ENCODE results near the gene SETD6. TPM values are rescaled to one million over a fixed set of nuclear protein-coding genes. Genes with fewer than 3 reads are reported as not detected.
A peak's percentile ranks its signal among the peaks of the same experiment; 100 is the strongest.
"Not testable (repeated sequence)": the region's sequence is repeated elsewhere in the genome, so short reads cannot be mapped to it uniquely, and the experiment has no call there.

Gene SETD6
- total and polyA plus RNA-seq, 4 donors, result 18.2 to 49.4 (median 25.4) TPM

DNA sequence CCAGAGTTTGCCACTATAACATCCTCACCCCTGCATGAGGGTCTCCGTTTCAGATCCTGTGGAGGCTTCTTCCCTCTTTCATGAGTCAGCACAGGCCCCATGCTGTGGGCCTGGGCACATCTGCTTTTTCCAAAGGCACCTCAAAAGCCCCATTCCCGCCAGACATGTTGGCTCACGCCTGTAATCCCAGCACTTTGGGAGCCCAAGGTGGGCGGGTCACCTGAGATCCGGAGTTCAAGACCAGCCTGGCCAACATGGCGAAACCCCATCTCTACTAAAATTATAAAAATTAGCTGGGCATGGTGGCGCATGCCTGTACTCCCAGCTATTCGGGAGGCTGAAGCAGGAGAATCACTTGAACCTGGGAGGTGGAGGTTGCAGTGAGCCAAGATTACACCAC lies 24.8 kb upstream of the SETD6 start:
- H3K4me3 ChIP-seq (ENCODE audit: low read depth, low read length); DNase-seq (ENCODE audit: low read depth in 4 of 6, low spot score in 6 of 6); H3K27me3 ChIP-seq (ENCODE audit: control insufficient read depth, insufficient read depth, low read length); H3K9me3 ChIP-seq (ENCODE audit: control insufficient read depth, insufficient read depth, low read length); H3K27ac ChIP-seq (ENCODE audit: low read depth, low read length); H3K36me3 ChIP-seq (ENCODE audit: control insufficient read depth, insufficient read depth, low read length): not testable (repeated sequence)
- H3K4me1 ChIP-seq (ENCODE audit: control insufficient read depth, insufficient read depth, low read length), result peaks cover 44% of the 10 kb centered on the region
- WGBS (ENCODE audit: insufficient coverage), result 92% methylated on average over 7 of the region's 8 CpGs

DNA sequence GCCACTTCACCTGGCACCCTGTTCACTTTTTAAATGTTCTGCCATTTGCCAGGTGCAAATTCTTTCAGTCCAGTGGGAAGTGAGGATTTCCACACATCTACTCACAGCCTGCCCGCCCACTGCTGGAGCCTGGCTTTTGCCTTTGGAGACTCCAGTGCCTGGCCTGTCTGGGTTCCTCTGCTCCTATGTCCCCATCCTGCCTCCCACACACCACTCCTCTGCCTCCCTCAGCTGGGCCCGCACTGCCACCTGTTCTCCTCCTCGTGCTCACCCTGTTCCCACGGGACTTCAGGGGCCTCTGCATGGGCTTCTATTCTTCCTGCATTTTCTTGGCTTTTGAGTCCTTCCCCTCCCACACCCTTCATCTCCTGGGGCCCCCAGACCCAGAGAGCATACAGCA lies 23.3 kb upstream of the SETD6 start:
- peak in 1 of 6 donors; percentile 8 for DNase-seq (ENCODE audit: low read depth in 4 of 6, low spot score in 6 of 6)
- no peaks in the 10 kb centered on the region for H3K9me3 ChIP-seq (ENCODE audit: control insufficient read depth, insufficient read depth, low read length)
- no peaks in the 10 kb centered on the region for H3K27me3 ChIP-seq (ENCODE audit: control insufficient read depth, insufficient read depth, low read length)
- H3K4me1 ChIP-seq (ENCODE audit: control insufficient read depth, insufficient read depth, low read length), result peaks cover 58% of the 10 kb centered on the region
- no peak overlapping the region for H3K27ac ChIP-seq (ENCODE audit: low read depth, low read length)
- peaks cover 9% of the 10 kb centered on the region for H3K36me3 ChIP-seq (ENCODE audit: control insufficient read depth, insufficient read depth, low read length)
- WGBS (ENCODE audit: insufficient coverage), result 64% methylated on average over 4 of the region's 4 CpGs
- no peak overlapping the region for H3K4me3 ChIP-seq (ENCODE audit: low read depth, low read length)

DNA sequence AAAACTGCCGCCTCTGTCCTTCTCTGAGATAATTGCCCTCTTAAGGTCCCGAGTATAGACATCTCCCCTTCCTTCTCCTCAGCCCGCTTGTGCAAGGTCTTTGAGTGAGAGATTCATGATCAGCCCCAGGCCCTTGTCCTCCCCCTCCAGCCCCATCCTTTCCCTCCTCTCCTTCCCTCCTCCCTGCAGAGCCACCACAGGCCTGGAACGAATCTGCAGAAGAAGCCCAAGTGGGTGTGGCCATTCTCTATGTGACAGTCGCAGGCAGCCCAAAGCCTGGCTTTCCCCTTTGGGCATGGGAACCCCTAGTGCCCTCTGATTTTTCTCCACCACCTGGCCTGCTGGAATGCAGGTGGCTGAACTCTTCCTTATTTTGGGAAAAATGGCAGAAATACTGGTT lies 22.6 kb upstream of the SETD6 start:
- peaks cover 9% of the 10 kb centered on the region for H3K36me3 ChIP-seq (ENCODE audit: control insufficient read depth, insufficient read depth, low read length)
- peak in 2 of 6 donors; percentile 50 to 69 for DNase-seq (ENCODE audit: low read depth in 4 of 6, low spot score in 6 of 6)
- no peaks in the 10 kb centered on the region for H3K27me3 ChIP-seq (ENCODE audit: control insufficient read depth, insufficient read depth, low read length)
- 23% methylated on average over 4 of the region's 5 CpGs for WGBS (ENCODE audit: insufficient coverage)
- H3K4me3 ChIP-seq (ENCODE audit: low read depth, low read length), result no peak overlapping the region
- no peaks in the 10 kb centered on the region for H3K9me3 ChIP-seq (ENCODE audit: control insufficient read depth, insufficient read depth, low read length)
- H3K4me1 ChIP-seq (ENCODE audit: control insufficient read depth, insufficient read depth, low read length), result peaks cover 60% of the 10 kb centered on the region
- H3K27ac ChIP-seq (ENCODE audit: low read depth, low read length), result no peak overlapping the region

DNA sequence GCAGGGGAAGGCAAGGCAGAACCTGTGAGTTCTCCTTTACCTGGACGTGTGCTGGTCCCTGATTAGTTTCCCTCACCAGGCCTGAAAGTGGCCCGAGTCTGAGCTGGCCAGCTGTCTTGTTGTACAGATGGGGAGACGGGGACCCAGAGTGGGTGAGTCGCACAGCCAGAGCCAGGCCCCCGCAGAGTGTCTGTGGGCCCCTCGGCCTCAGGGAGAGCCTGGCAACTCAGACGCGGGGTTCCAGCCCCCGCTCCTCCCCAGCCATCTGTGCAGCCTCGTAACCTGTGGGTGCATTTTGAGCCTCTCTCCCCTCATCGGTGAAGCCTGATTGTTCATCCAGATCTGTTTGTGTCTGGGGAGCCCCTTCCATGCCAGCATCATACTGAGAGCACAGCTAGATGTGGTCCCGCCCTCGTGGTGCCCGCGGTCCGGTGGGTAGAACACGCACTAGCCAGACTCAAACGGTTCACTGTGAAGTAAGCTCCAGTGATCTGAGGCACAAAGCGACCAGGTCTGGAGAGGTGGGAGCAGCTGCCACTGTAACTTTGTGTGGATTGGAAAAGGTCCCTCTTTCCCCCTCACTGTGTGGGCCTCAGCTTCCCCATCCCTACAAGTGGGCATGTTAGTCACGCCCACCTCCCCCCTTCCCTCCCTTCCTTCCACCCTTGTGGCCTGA lies 21.4 kb upstream of the SETD6 start:
- Histone ChIP-seq H3K27ac (ENCODE audit: low read depth, low read length) (peak overlapping the region; percentile 89), H3K27me3 (ENCODE audit: control insufficient read depth, insufficient read depth, low read length) (no peaks in the 10 kb centered on the region), H3K4me3 (ENCODE audit: low read depth, low read length) (no peak overlapping the region), H3K36me3 (ENCODE audit: control insufficient read depth, insufficient read depth, low read length) (peaks cover 14% of the 10 kb centered on the region), H3K4me1 (ENCODE audit: control insufficient read depth, insufficient read depth, low read length) (peaks cover 68% of the 10 kb centered on the region), H3K9me3 (ENCODE audit: control insufficient read depth, insufficient read depth, low read length) (no peaks in the 10 kb centered on the region)
- peak in 1 of 6 donors; percentile 7 for DNase-seq (ENCODE audit: low read depth in 4 of 6, low spot score in 6 of 6)
- WGBS (ENCODE audit: insufficient coverage), result 44% methylated on average over 11 of the region's 20 CpGs

- H3K9me3 ChIP-seq (ENCODE audit: control insufficient read depth, insufficient read depth, low read length), result no peaks in the 10 kb centered on the region
- H3K4me1 ChIP-seq (ENCODE audit: control insufficient read depth, insufficient read depth, low read length), result peaks cover 80% of the 10 kb centered on the region
- peaks cover 15% of the 10 kb centered on the region for H3K36me3 ChIP-seq (ENCODE audit: control insufficient read depth, insufficient read depth, low read length)
- H3K4me3 ChIP-seq (ENCODE audit: low read depth, low read length), result no peak overlapping the region
- H3K27me3 ChIP-seq (ENCODE audit: control insufficient read depth, insufficient read depth, low read length), result no peaks in the 10 kb centered on the region
- 0% methylated on average over 8 of the region's 8 CpGs for WGBS (ENCODE audit: insufficient coverage)
- H3K27ac ChIP-seq (ENCODE audit: low read depth, low read length), result peak overlapping the region; percentile 89
- peak; percentile 98 to 100 (median 100) for DNase-seq (ENCODE audit: low read depth in 4 of 6, low spot score in 6 of 6)
Observed at GRCh38 chr16:58494981-58495520, 20.3 kb upstream of the SETD6 start.

DNA sequence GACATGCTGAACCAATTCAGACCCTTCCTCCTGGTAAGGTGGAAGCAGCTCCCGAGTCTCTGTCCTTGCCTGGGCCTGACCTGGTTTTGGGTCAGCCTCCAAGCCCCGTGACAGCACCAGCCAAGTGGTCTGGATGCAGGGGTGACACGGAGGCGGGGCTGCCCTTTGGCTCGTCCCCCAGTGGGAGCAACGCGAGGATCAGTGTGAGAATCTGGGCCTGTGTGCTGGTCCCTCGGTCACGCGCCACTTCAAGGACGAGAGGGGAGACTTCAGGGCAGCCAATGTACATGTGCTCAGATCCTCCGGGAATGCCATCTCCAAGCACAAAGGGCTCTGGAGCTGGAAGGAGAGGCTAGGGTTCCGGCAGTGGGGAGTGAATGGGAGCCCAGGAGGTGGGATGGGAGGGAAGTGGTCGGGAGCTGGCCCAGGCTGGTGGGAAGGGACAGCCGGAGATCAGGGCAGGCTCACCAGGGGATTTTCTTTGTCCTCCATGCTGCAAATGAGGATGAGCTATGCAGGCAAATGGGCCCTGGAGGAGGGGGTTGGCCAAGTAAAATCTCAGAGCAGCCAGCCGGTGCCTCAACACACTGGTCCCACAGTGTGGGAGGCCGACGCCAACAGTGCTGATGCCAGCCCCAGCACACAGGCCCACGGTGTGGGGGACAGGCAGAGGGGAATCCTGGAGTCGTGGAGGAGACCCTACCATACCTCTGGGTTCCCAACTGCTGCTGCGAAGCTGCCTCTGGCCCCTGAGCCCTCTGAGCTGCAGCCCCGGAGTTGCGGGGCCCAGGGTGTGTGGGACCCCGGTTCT lies 19.6 kb upstream of the SETD6 start:
- peaks cover 12% of the 10 kb centered on the region for H3K36me3 ChIP-seq (ENCODE audit: control insufficient read depth, insufficient read depth, low read length)
- H3K4me1 ChIP-seq (ENCODE audit: control insufficient read depth, insufficient read depth, low read length), result peaks cover 86% of the 10 kb centered on the region
- peak in 2 of 6 donors; percentile 85 to 87 for DNase-seq (ENCODE audit: low read depth in 4 of 6, low spot score in 6 of 6)
- H3K9me3 ChIP-seq (ENCODE audit: control insufficient read depth, insufficient read depth, low read length), result no peaks in the 10 kb centered on the region
- no peak overlapping the region for H3K4me3 ChIP-seq (ENCODE audit: low read depth, low read length)
- H3K27me3 ChIP-seq (ENCODE audit: control insufficient read depth, insufficient read depth, low read length), result no peaks in the 10 kb centered on the region
- H3K27ac ChIP-seq (ENCODE audit: low read depth, low read length), result peak overlapping the region; percentile 89
- WGBS (ENCODE audit: insufficient coverage), result 18% methylated on average over 22 of the region's 24 CpGs

- Histone ChIP-seq H3K4me1 (ENCODE audit: control insufficient read depth, insufficient read depth, low read length) (peaks cover 98% of the 10 kb centered on the region), H3K27ac (ENCODE audit: low read depth, low read length) (peak overlapping the region; percentile 35), H3K9me3 (ENCODE audit: control insufficient read depth, insufficient read depth, low read length) (no peaks in the 10 kb centered on the region), H3K27me3 (ENCODE audit: control insufficient read depth, insufficient read depth, low read length) (no peaks in the 10 kb centered on the region), H3K36me3 (ENCODE audit: control insufficient read depth, insufficient read depth, low read length) (peaks cover 17% of the 10 kb centered on the region), H3K4me3 (ENCODE audit: low read depth, low read length) (no peak overlapping the region)
- WGBS (ENCODE audit: insufficient coverage), result 88% methylated on average over 2 of the region's 2 CpGs
- no peak for DNase-seq (ENCODE audit: low read depth in 4 of 6, low spot score in 6 of 6)
Observed at GRCh38 chr16:58497468-58497867, 17.8 kb upstream of the SETD6 start.

GRCh38 chr16:58497935-58498334 lies 17.4 kb upstream of the SETD6 start:
- no peaks in the 10 kb centered on the region for H3K9me3 ChIP-seq (ENCODE audit: control insufficient read depth, insufficient read depth, low read length)
- peaks cover 21% of the 10 kb centered on the region for H3K36me3 ChIP-seq (ENCODE audit: control insufficient read depth, insufficient read depth, low read length)
- peak overlapping the region; percentile 35 for H3K27ac ChIP-seq (ENCODE audit: low read depth, low read length)
- H3K4me1 ChIP-seq (ENCODE audit: control insufficient read depth, insufficient read depth, low read length), result peaks cover 98% of the 10 kb centered on the region
- no peak overlapping the region for H3K4me3 ChIP-seq (ENCODE audit: low read depth, low read length)
- H3K27me3 ChIP-seq (ENCODE audit: control insufficient read depth, insufficient read depth, low read length), result no peaks in the 10 kb centered on the region
- no peak for DNase-seq (ENCODE audit: low read depth in 4 of 6, low spot score in 6 of 6)
- 68% methylated on average over 5 of the region's 5 CpGs for WGBS (ENCODE audit: insufficient coverage)

DNA sequence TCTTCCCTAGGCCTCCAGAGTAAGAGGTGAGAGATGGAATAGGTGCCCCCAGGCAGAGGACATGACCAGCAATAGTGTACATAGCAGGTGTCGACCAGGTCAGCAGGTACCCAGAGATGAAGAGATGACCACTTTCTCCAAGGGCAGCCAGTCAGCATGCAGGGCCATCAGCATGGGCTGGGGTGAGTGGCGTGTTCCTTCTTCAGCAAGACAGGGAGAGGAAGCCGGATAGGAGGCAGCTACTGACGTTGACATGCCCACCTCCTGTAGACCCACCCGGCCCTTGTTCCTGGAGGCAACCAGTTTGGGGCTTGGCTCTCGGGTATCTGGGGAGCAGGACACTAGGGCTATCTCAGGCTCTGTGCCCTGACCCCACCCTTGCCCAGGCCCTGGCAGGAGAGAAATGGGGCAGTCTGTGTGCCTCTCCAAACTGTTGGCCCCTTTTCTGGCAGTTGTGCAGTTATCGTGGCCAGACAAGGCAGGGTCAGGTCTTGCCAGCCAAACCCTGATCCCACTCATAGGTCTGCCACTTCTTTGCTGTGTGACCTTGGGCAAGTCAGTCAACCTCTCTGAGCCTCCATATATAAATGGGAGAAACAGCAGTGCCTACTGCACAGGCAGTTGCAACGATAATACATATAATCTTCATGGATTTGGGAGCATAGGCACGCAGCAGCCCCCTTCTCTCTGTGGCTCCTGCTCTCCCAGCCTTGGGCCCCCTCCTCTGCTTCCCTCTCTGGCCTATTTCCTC lies 16.8 kb upstream of the SETD6 start:
- Histone ChIP-seq H3K4me1 (ENCODE audit: control insufficient read depth, insufficient read depth, low read length) (peaks cover 100% of the 10 kb centered on the region), H3K36me3 (ENCODE audit: control insufficient read depth, insufficient read depth, low read length) (peaks cover 27% of the 10 kb centered on the region), H3K27me3 (ENCODE audit: control insufficient read depth, insufficient read depth, low read length) (no peaks in the 10 kb centered on the region), H3K4me3 (ENCODE audit: low read depth, low read length) (no peak overlapping the region), H3K27ac (ENCODE audit: low read depth, low read length) (peak overlapping the region; percentile 35), H3K9me3 (ENCODE audit: control insufficient read depth, insufficient read depth, low read length) (no peaks in the 10 kb centered on the region)
- 79% methylated on average over 9 of the region's 9 CpGs for WGBS (ENCODE audit: insufficient coverage)
- DNase-seq (ENCODE audit: low read depth in 4 of 6, low spot score in 6 of 6), result no peak

Data from spinal cord (tissue), 10 donors.